ENCODE data around the gene DENND5B. TPM values are rescaled to one million over a fixed set of nuclear protein-coding genes. Genes with fewer than 3 reads are reported as not detected.

Gene DENND5B
- total RNA-seq, 4 donors from 2014 or later: 1.6 to 9.7 (median 5.8) TPM

DNA sequence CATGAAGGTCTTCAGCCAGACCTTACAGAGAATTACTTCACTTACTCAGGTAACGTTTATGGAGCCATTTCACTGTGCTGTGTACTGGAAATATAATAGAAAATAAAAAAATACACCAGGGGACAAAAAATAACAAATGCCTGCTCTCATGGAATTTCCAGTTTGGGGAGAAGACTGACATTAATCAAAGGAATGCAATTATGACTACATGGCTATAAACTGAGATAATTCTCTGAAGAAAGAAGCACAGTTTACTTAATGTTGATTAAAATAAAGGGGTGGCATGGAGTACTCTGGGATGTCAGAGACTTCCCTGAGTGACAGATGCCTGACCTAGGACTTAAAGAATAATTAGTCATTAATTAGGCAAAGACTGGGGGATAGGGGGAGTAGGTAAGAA is 59.0 kb downstream of the DENND5B start:
- Histone ChIP-seq H3K4me1 (no peaks in the 10 kb centered on the region), H3K36me3 (no peaks in the 10 kb centered on the region), H3K27me3 (no peaks in the 10 kb centered on the region), H3K4me3 (no peak overlapping the region), H3K27ac (no peak overlapping the region), H3K9me3 (no peaks in the 10 kb centered on the region)
- WGBS: 61% methylated on average over 1 of the region's 1 CpG
- DNase-seq (ENCODE audit: low spot score in 2 of 2): no peak
- TF ChIP-seq CTCF (IDR thresholded peaks at IDR 0.05) (no peak), POLR2AphosphoS5 (IDR thresholded peaks at IDR 0.05) (no peak)

GRCh38 chr12:31528095-31528494 is 62.8 kb downstream of the DENND5B start:
- 91% methylated on average over 7 of the region's 7 CpGs for WGBS
- no peak overlapping the region for H3K27ac ChIP-seq
- TF ChIP-seq CTCF (IDR thresholded peaks at IDR 0.05) (no peak), EP300 (IDR thresholded peaks at IDR 0.05) (no peak), POLR2AphosphoS5 (IDR thresholded peaks at IDR 0.05) (no peak), POLR2A (IDR thresholded peaks at IDR 0.05) (no peak)
- H3K27me3 ChIP-seq: no peaks in the 10 kb centered on the region
- no peaks in the 10 kb centered on the region for H3K36me3 ChIP-seq
- DNase-seq (ENCODE audit: low spot score in 2 of 2): no peak
- H3K9me3 ChIP-seq: no peaks in the 10 kb centered on the region
- H3K4me1 ChIP-seq: no peaks in the 10 kb centered on the region
- H3K4me3 ChIP-seq: no peak overlapping the region

GRCh38 chr12:31527083-31527482 is 63.9 kb downstream of the DENND5B start:
- TF ChIP-seq CTCF (IDR thresholded peaks at IDR 0.05) (no peak), EP300 (IDR thresholded peaks at IDR 0.05) (no peak), POLR2AphosphoS5 (IDR thresholded peaks at IDR 0.05) (no peak), POLR2A (IDR thresholded peaks at IDR 0.05) (no peak)
- WGBS: 95% methylated on average over 4 of the region's 4 CpGs

GRCh38 chr12:31526158-31526546 is 64.8 kb downstream of the DENND5B start:
- H3K4me1 ChIP-seq: no peaks in the 10 kb centered on the region
- no peaks in the 10 kb centered on the region for H3K27me3 ChIP-seq
- no peaks in the 10 kb centered on the region for H3K36me3 ChIP-seq
- no peaks in the 10 kb centered on the region for H3K9me3 ChIP-seq
- no peak for DNase-seq (ENCODE audit: low spot score in 2 of 2)
- TF ChIP-seq EP300 (IDR thresholded peaks at IDR 0.05) (no peak), CTCF (IDR thresholded peaks at IDR 0.05) (no peak), POLR2AphosphoS5 (IDR thresholded peaks at IDR 0.05) (no peak), POLR2A (IDR thresholded peaks at IDR 0.05) (no peak)
- no peak overlapping the region for H3K27ac ChIP-seq
- no peak overlapping the region for H3K4me3 ChIP-seq
- WGBS: 56% methylated on average over 4 of the region's 4 CpGs

More at GRCh38 chr12:31527083-31527482, 63.9 kb downstream of the DENND5B start:
- DNase-seq (ENCODE audit: low spot score in 2 of 2): no peak
- H3K36me3 ChIP-seq: no peaks in the 10 kb centered on the region
- no peak overlapping the region for H3K4me3 ChIP-seq
- H3K4me1 ChIP-seq: no peaks in the 10 kb centered on the region
- H3K9me3 ChIP-seq: no peaks in the 10 kb centered on the region
- no peaks in the 10 kb centered on the region for H3K27me3 ChIP-seq
- no peak overlapping the region for H3K27ac ChIP-seq

DNA sequence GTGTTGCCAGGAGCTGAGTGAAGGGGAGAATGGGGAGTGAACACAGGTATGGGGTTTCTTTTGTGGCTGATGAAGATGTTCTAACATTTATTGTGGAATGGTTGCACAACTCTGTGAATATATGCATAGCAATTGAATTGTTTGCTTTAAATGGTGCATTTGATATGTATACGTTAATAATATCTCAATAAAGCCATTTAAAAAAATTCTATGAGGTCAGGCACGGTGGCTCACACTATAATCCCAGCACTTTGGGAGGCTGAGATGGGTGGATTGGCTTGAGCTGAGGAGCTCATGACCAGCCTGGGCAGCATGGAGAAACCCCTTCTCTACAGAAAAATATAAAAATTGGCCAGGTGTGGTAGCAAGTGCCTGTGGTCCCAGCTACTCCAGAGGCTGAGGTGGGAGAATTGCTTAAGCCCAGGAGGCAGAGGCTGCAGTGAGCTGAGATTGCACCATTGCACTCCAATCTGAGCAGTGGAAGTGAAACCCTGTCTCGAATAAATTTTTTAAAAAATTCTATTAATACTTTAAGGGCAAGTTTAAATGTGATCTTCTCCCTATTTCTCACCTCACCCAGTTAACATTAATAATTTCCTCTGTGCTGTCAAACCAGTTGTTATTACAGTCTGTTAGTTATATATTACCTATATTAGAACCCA is 65.3 kb downstream of the DENND5B start:
- no peak overlapping the region for H3K27ac ChIP-seq
- TF ChIP-seq EP300 (IDR thresholded peaks at IDR 0.05) (no peak), CTCF (IDR thresholded peaks at IDR 0.05) (no peak), POLR2AphosphoS5 (IDR thresholded peaks at IDR 0.05) (no peak), POLR2A (IDR thresholded peaks at IDR 0.05) (no peak)
- no peak overlapping the region for H3K4me3 ChIP-seq
- 87% methylated on average over 3 of the region's 3 CpGs for WGBS
- no peak for DNase-seq (ENCODE audit: low spot score in 2 of 2)
- H3K36me3 ChIP-seq: no peaks in the 10 kb centered on the region
- H3K27me3 ChIP-seq: no peaks in the 10 kb centered on the region
- no peaks in the 10 kb centered on the region for H3K9me3 ChIP-seq
- no peaks in the 10 kb centered on the region for H3K4me1 ChIP-seq

Data from suprapubic skin (tissue), 4 donors.